Choroid plexus epithelial cell (primary cell): ENCODE measurements around the gene SRF.

Experiments
- DNase-seq: peaks from one replicate; pipeline ENCODE4 v3.0.0-alpha.2; 2010; ENCODE audit warnings: low read depth
- H3K4me3 ChIP-seq: 2 replicates; pipeline ENCODE4 v1.5.1; 2011; ENCODE audit warnings: low read depth, mild to moderate bottlenecking, control low read depth, low read length, moderate library complexity
- TF ChIP-seq, protein P1 (sequence below): conservative IDR thresholded peaks from 2 replicates; pipeline ENCODE4 v1.5.1; 2011; ENCODE audit warnings: low read depth, mild to moderate bottlenecking, control low read depth, inconsistent platforms, low read length, moderate library complexity

Gene SRF

DNA sequence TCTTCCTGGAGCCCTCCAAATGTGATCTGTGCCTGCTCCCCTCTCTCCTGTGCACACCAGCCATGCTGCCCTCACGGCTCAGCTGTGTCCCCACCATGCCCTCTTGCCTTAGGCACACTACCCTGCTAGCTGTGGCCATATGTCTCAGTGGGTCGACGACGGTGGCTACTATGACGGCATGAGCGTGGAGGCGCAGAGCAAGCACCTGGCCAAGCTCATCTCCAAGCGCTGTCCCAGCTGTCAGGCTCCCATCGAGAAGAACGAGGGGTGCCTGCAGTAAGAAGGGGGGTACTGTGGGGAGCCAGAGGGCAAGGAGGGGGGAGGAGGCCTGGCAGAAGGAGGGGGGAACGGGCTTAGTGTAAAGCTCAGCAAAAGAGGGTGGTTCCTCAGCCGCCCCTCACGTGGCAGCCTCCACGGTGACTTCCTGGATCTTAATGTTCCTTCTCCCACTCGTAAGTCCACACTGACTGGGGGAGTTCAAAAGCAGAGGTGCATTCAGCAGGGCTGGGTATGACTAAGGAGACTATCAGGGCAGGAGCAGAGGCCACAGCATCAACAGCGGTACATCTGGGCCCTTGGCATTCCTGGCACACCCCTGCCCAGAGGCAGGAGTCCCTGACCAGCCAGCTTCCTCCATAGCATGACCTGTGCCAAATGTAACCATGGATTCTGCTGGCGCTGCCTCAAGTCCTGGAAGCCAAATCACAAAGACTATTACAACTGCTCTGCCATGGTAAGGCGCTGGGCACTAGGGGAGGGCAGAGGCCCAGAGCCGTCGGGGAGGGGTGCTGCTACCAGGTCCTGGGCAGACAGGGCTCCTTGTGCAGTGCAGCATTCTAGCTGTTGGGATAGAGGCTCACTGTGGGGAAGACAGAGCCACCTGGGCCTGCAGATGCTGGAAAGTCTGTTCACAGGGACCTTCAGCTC is 50.2 kb downstream of the SRF start:
- TF ChIP-seq, protein P1, sequence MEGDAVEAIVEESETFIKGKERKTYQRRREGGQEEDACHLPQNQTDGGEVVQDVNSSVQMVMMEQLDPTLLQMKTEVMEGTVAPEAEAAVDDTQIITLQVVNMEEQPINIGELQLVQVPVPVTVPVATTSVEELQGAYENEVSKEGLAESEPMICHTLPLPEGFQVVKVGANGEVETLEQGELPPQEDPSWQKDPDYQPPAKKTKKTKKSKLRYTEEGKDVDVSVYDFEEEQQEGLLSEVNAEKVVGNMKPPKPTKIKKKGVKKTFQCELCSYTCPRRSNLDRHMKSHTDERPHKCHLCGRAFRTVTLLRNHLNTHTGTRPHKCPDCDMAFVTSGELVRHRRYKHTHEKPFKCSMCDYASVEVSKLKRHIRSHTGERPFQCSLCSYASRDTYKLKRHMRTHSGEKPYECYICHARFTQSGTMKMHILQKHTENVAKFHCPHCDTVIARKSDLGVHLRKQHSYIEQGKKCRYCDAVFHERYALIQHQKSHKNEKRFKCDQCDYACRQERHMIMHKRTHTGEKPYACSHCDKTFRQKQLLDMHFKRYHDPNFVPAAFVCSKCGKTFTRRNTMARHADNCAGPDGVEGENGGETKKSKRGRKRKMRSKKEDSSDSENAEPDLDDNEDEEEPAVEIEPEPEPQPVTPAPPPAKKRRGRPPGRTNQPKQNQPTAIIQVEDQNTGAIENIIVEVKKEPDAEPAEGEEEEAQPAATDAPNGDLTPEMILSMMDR, result no peak
- no peak overlapping the region for H3K4me3 ChIP-seq
- DNase-seq, result no peak

DNA sequence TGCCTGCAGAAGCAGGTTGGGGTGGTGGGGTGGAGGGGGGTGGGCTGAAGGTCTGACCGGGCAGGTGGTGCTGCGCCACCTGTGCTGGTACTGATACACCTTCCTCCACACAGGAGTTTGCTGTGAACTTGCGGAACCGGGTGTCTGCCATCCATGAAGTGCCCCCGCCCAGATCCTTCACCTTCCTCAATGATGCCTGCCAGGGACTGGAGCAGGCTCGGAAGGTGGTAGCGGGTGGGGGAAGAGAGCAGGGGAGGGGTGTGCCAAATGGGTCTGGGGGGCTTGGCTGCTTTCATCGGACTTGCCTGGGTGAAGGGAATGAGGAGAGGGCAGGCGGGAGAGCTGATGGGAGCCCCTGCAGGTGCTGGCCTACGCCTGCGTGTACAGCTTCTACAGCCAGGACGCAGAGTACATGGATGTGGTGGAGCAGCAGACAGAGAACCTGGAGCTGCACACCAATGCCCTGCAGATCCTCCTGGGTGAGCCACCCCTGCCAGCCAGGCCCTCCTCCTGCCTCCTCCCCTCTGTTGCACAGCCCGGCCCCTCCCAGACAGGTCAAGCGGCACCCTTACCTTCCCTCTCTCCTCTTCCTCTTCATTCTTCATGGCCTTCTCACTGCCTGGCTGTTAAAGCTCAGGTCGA is 51.5 kb downstream of the SRF start:
- TF ChIP-seq, protein P1, result no peak
- DNase-seq, result no peak
- no peak overlapping the region for H3K4me3 ChIP-seq

DNA sequence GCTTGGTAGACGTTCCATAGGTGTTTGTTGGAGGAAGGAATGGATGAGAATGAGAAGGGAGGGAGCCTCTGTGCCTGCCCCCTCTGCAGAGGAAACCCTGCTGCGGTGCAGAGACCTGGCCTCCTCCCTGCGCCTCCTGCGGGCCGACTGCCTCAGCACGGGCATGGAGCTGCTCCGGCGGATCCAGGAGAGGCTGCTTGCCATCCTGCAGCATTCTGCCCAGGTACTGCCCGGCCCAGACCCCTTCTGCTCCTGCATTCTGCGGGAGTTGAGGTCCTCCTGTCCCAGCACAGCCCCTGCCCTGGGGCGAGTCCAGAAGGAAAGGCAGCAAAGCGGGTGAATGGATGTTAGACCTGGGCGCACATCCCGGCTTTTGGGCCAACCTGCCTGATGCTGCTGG is 52.1 kb downstream of the SRF start:
- TF ChIP-seq, protein P1, result no peak
- no peak for DNase-seq
- no peak overlapping the region for H3K4me3 ChIP-seq

DNA sequence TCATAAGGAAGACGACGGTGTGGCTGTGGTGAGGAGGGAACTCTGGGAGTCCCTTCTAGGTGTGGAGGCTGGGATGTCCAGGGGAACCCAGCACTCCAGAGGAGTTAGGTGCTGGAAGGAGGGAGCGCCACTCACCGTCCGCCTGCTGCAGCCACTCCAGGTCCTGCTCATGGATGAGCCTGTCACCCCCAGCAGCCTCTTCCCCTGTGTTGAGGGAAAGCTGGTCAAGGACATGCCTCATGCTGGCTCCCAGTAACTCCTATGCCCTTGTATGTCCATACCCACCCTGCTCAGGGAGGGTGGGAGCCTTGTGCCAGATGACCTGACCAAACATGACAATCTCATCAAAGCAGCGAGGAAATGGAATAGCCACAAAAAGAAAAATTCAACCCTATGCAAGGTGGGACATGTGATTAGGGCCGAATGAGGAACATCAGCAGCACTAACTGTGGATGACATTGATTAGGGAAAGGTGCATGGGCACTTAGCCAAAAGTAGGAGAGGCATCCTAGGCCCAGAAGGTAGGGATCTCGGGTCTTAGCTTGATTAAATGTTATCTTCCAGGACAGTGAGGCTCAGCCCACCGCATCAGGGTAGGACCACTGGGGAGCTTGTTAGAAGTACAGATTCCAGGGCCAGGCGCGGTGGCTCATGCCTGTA is 55.3 kb downstream of the SRF start:
- TF ChIP-seq, protein P1, result no peak
- no peak overlapping the region for H3K4me3 ChIP-seq
- DNase-seq, result no peak

DNA sequence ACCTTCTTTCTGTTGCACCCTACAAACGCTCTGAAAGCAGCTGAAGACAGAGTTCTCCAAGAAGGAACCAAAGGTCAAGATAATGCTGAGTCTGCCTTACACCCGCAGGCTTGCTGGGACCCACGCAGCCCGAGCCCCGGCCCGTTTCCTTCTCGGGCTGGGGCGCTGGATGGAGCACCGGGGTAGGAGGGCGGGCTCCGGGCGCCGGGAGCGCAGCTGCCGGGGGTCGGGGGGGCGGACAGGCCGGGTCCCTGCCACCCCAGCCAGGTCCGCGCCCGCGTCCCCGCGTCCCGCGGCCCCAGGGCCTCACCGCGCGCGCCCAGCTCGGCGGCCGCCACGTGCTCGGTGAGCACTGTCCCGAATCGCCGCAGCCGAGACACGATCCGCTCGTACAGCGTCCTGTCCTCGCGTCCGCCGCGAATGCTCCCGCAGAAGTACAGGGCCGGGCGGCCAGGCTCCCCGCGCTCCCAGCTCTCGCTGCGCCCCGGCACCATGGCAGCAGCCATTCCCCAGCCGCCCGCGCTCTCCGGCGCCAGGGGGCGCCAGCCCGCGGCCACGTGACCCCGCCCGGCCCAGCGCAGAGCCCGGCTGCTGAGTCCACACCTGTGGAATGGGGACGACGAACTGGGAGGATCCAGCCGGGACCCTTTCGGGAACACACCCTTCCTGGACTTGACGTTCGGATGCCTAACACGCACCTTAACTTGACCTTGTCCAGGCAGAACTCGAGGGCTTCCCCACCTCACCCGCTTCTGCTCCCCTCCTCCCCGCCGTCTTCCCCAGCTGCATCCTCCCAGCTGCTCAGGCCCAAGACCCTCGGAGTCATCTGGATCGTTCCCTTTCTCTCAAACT is 58.1 kb downstream of the SRF start, which contains the start of gene DNPH1:
DNPH1 (minus strand) TSS at position 531 of the 852 bp plus-strand sequence; CDS start at position 506, 25 bp downstream.
- TF ChIP-seq, protein P1, result peak; percentile 54
- peak within 1 kb of the TSS; percentile 73 for H3K4me3 ChIP-seq

DNA sequence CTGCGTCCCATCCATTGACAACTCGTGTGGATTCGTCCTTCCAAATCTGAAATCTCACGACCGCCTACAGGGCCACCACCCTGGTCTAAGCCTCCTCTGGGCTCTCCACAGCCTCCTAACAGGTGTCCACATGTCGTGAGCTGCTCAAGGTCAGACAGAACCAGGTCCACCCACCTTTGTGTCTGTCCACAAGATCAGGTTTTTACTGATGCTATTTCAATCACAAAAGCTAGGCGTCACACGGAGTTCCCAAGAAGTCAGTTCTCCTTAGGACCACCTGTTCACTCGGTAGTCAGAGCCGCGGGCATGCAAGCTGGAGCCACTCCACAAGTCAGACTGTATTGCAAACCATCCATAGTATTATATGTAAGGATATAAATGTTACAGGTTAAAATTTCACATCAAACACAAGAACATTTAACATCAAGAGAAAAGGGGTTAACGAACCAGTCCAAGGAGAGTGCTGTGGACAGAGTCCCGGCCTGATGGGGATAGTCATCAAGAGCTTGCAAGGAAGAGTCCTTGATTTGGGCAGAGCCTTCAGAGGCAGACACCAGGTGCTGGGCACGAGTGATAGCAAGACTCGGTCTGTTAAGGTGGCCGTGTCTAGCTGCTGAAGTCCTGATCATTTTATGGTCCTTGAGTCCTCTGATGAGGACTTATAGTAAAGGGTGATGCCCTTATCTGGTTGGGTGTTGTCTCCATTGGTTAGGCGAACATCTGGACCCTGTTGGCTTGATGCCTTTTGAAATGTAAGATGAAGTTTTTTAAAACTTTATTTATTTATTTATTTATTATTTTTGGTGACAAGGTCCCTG is 58.9 kb downstream of the SRF start:
- no peak for DNase-seq
- TF ChIP-seq, protein P1, result no peak
- no peak overlapping the region for H3K4me3 ChIP-seq

More for the DNA sequence above, 58.1 kb downstream of the SRF start, which contains the start of gene DNPH1:
- DNase-seq, result peak; percentile 63
